Endothelial cell of umbilical vein (primary cell): ENCODE data around the gene SUCNR1. TPM values are rescaled to one million over a fixed set of nuclear protein-coding genes. Genes with fewer than 3 reads are reported as not detected.

Experiments
- BruUV-seq: library from RNA; stranded (reverse); fragments of 400-500 nt; replicated peaks from 2 replicates; lab custom pipeline; 2021; lab: Mats Ljungman, UMichigan
- CTCF ChIA-PET: fragments of 300-600, 350-600 bp; sonication (Branson Sonifier 250); formaldehyde crosslinking; loops from one replicate; lab custom pipeline; 2021; ENCODE audit warnings: antibody characterized with exemption, inconsistent platforms; lab: Charles Lee
- POLR2A ChIA-PET: fragments of 300-600, 350-600 bp; sonication (Branson Sonifier 250); formaldehyde crosslinking; loops from one replicate; lab custom pipeline; 2021; ENCODE audit warnings: antibody characterized with exemption, inconsistent platforms; lab: Charles Lee
- DNase-seq: peaks from one replicate; pipeline ENCODE4 v3.0.0-alpha.2; 2011; ENCODE audit warnings: low read depth, low spot score
- FAIRE-seq: peaks from 2 replicates; lab custom pipeline; 2011; peaks lifted over from hg19 to GRCh38; lab: Jason Lieb, UNC
- H2AFZ ChIP-seq: 2 replicates; pipeline ENCODE4 v1.6.0; 2012; ENCODE audit warnings: low read depth, low read length, control low read depth, inconsistent platforms
- H3K27ac ChIP-seq: 2 replicates; pipeline ENCODE4 v1.5.1; 2011; ENCODE audit warnings: low read depth, mild to moderate bottlenecking, control low read depth, low read length, moderate library complexity; ENCODE audit not compliant: insufficient read depth
- H3K27me3 ChIP-seq, 2 experiments: 2 replicates each; pipeline versions ENCODE4 v1.6.0 to v1.6.1; 2011; ENCODE audit warnings: low read length in 2 of 2, mixed read lengths in 1 of 2; ENCODE audit not compliant: control insufficient read depth in 2 of 2, insufficient read depth in 2 of 2
- H3K36me3 ChIP-seq, 2 experiments: 2 replicates in 1 of 2; 3 replicates in 1 of 2; pipeline ENCODE4 v1.5.1; 2011; ENCODE audit warnings: low read length in 2 of 2, mild to moderate bottlenecking in 1 of 2, moderate library complexity in 1 of 2; ENCODE audit not compliant: control insufficient read depth in 2 of 2, insufficient read depth in 2 of 2; ENCODE audit errors: extremely low read depth in 1 of 2
- H3K4me1 ChIP-seq: 3 replicates; pipeline ENCODE4 v1.5.1; 2011; ENCODE audit warnings: mild to moderate bottlenecking, low read length; ENCODE audit not compliant: control insufficient read depth, insufficient read depth; ENCODE audit errors: extremely low read depth
- H3K4me2 ChIP-seq: 2 replicates; pipeline ENCODE4 v1.6.1; 2011; ENCODE audit warnings: low read length, control low read depth, mixed read lengths; ENCODE audit not compliant: insufficient read depth
- H3K4me3 ChIP-seq, 3 experiments: fragments of 200-600 bp in 1 of 3; sonication (generic), shearing (Covaris generic) in 1 of 3; replicated peaks in 1 of 3; 2 replicates each; pipeline ENCODE4 v1.5.1; 2011 to 2016; ENCODE audit warnings: control low read depth in 3 of 3, low read length in 3 of 3, mild to moderate bottlenecking in 2 of 3, inconsistent platforms in 1 of 3, low read depth in 1 of 3, moderate library complexity in 1 of 3; ENCODE audit not compliant: insufficient read depth in 1 of 3
- H3K79me2 ChIP-seq: 2 replicates; pipeline ENCODE4 v1.6.0; 2012; ENCODE audit warnings: low read length, inconsistent platforms; ENCODE audit not compliant: control insufficient read depth, insufficient read depth
- H3K9ac ChIP-seq: replicated peaks from 2 replicates; pipeline ENCODE3; 2011; ENCODE audit warnings: low read length, control low read depth; ENCODE audit not compliant: insufficient read depth; ENCODE audit errors: extremely low read depth
- H3K9me1 ChIP-seq: replicated peaks from 3 replicates; pipeline ENCODE4 v1.6.0; 2011; ENCODE audit warnings: mild to moderate bottlenecking, low read length; ENCODE audit not compliant: control insufficient read depth, insufficient read depth; ENCODE audit errors: extremely low read depth
- H3K9me3 ChIP-seq: replicated peaks from 2 replicates; pipeline ENCODE4 v1.5.1; 2012; ENCODE audit warnings: low read length, inconsistent platforms; ENCODE audit not compliant: control insufficient read depth, insufficient read depth
- H4K20me1 ChIP-seq: replicated peaks from 2 replicates; pipeline ENCODE3; 2011; ENCODE audit warnings: mild to moderate bottlenecking, low read length; ENCODE audit not compliant: control insufficient read depth, insufficient read depth; ENCODE audit errors: extremely low read depth
- EZH2 ChIP-seq: IDR thresholded peaks from 2 replicates; pipeline ENCODE4 v1.6.1; 2012; ENCODE audit warnings: borderline replicate concordance, low read depth, mild to moderate bottlenecking, moderate library complexity, low read length, inconsistent platforms; ENCODE audit not compliant: severe bottlenecking
- FOS ChIP-seq: IDR thresholded peaks from 2 replicates; pipeline ENCODE4 v1.6.1; 2011; ENCODE audit warnings: mild to moderate bottlenecking, low read length, moderate library complexity, borderline replicate concordance; ENCODE audit not compliant: insufficient read depth
- GATA2 ChIP-seq: IDR thresholded peaks from 2 replicates; pipeline ENCODE4 v1.7.0; 2011; ENCODE audit warnings: low read depth, mild to moderate bottlenecking, moderate library complexity, mixed read lengths, low read length; ENCODE audit not compliant: insufficient read length, insufficient read depth
- JUN ChIP-seq: IDR thresholded peaks from 2 replicates; pipeline ENCODE4 v1.6.1; 2011; ENCODE audit warnings: borderline replicate concordance, low read depth; ENCODE audit not compliant: insufficient read length, insufficient read depth
- MAX ChIP-seq: IDR thresholded peaks from 2 replicates; pipeline ENCODE4 v1.6.1; 2011; ENCODE audit not compliant: insufficient read depth, insufficient read length
- MYC ChIP-seq: IDR thresholded peaks from one replicate; pipeline ENCODE4 v1.6.1; 2011; ENCODE audit warnings: mild to moderate bottlenecking, low read depth, low read length
- POLR2A ChIP-seq: IDR thresholded peaks from 2 replicates; pipeline ENCODE4 v1.6.1; 2012; ENCODE audit warnings: low read depth, mild to moderate bottlenecking, control low read depth, low read length
- POLR2AphosphoS5 ChIP-seq: IDR thresholded peaks from 2 replicates; pipeline ENCODE4 v1.6.1; 2012; ENCODE audit warnings: low read depth, mild to moderate bottlenecking, control low read depth, low read length, moderate library complexity; ENCODE audit not compliant: insufficient read depth
- dilution Hi-C: fragments of 300-500 bp; cut with MboI; formaldehyde crosslinking; loops from one replicate; pipeline ENCODE4 v1.15.0; 2019; ENCODE audit warnings: low sequenced_read_pairs; ENCODE audit not compliant: extremely low pct_ligation_motif_present
- intact Hi-C: fragments of 100-400 bp; cut with micrococcal nuclease; formaldehyde crosslinking; loops from one replicate; pipeline ENCODE4 v1.10.0; 2022
- polyA plus RNA-seq, 4 experiments: library from polyadenylated mRNA; depleted of rRNA in 3 of 4; stranded (reverse) in 3 of 4; unstranded in 1 of 4; fragments of >200 nt; gene quantifications; 2 replicates each; pipeline versions ENCODE4 v1.2.1 to v1.2.3, GENCODE V29; 2011 to 2012; ENCODE audit warnings: missing spikeins in 1 of 4
- total RNA-seq: library from RNA; stranded (reverse); gene quantifications from 2 replicates; pipeline ENCODE4 v1.2.3, GENCODE V29; 2021
- TF ChIP-seq, protein P1 (sequence below), 2 donors: IDR thresholded peaks; 1 replicate in 1 of 2; 2 replicates in 1 of 2; pipeline ENCODE4 v1.5.1; 2011; ENCODE audit warnings: low read length in 2 of 2, mild to moderate bottlenecking in 2 of 2, moderate library complexity in 2 of 2, control low read depth in 1 of 2, inconsistent platforms in 1 of 2, low read depth in 1 of 2; ENCODE audit not compliant: insufficient read depth in 1 of 2; ENCODE audit errors: extremely low read depth in 1 of 2

Gene SUCNR1
- total and polyA plus RNA-seq, 2 donors (not counting 3 experiments of a cell fraction or from before 2014, with no cell fraction given): not detected

GRCh38 chr3:151919446-151919845 lies 46.0 kb downstream of the SUCNR1 start:
- intact Hi-C loops: loop anchor here (2.0 to 5.0 kb wide), 3 partner anchors 55 to 603 kb away; no protein-coding TSS in a partner anchor
- ChIA-PET POLR2A (no interaction called here), CTCF (interaction anchor here (0.7 to 2.6 kb wide), 16 partner anchors 11 to 751 kb away, joined by 3 to 54 read pairs (median 4); no protein-coding TSS in a partner anchor)
- H3K27me3 ChIP-seq: no peaks in the 10 kb centered on the region
- DNase-seq (no peak), FAIRE-seq (no peak)
- H3K4me1 ChIP-seq: peaks cover 11% of the 10 kb centered on the region
- no peak overlapping the region for H2AFZ ChIP-seq
- H3K36me3 ChIP-seq: no peaks in the 10 kb centered on the region
- TF ChIP-seq, protein P1, sequence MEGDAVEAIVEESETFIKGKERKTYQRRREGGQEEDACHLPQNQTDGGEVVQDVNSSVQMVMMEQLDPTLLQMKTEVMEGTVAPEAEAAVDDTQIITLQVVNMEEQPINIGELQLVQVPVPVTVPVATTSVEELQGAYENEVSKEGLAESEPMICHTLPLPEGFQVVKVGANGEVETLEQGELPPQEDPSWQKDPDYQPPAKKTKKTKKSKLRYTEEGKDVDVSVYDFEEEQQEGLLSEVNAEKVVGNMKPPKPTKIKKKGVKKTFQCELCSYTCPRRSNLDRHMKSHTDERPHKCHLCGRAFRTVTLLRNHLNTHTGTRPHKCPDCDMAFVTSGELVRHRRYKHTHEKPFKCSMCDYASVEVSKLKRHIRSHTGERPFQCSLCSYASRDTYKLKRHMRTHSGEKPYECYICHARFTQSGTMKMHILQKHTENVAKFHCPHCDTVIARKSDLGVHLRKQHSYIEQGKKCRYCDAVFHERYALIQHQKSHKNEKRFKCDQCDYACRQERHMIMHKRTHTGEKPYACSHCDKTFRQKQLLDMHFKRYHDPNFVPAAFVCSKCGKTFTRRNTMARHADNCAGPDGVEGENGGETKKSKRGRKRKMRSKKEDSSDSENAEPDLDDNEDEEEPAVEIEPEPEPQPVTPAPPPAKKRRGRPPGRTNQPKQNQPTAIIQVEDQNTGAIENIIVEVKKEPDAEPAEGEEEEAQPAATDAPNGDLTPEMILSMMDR (IDR thresholded peaks at IDR 0.05; ENCODE audit: extremely low read depth in 1 of 2, insufficient read depth in 1 of 2, low read depth in 1 of 2, low read length in 2 of 2): no peak
- TF ChIP-seq FOS (no peak), POLR2A (no peak), POLR2AphosphoS5 (no peak), EZH2 (no peak), JUN (no peak), GATA2 (no peak), MAX (no peak), MYC (no peak)
- H3K9me1 ChIP-seq: no peaks in the 10 kb centered on the region
- dilution Hi-C loops: no loop called here
- no peaks in the 10 kb centered on the region for H3K79me2 ChIP-seq
- BruUV-seq: no TSS peak
- no peaks in the 10 kb centered on the region for H3K9me3 ChIP-seq
- H4K20me1 ChIP-seq: no peaks in the 10 kb centered on the region
- H3K4me2 ChIP-seq: no peak overlapping the region
- no peak overlapping the region for H3K9ac ChIP-seq
- no peak overlapping the region for H3K27ac ChIP-seq
- H3K4me3 ChIP-seq: no peak overlapping the region
